Endothelial cell of hepatic sinusoid (primary cell): ENCODE data around the gene OR2T5.
"Not testable (repeated sequence)": the region's sequence is repeated elsewhere in the genome, so short reads cannot be mapped to it uniquely, and the experiment has no call there.

Experiments used
- in situ Hi-C: cut with HindIII; loops from 2 replicates; pipeline ENCODE4 v1.10.0; 2017; ENCODE audit warnings: low sequenced_read_pairs

Gene OR2T5

GRCh38 chr1:248500305-248501035 lies 12.1 kb downstream of the OR2T5 start:
- in situ Hi-C loops: not testable (repeated sequence)

- in situ Hi-C loops: not testable (repeated sequence)
These were observed 19.4 kb downstream of the OR2T5 start, which contains the start of gene OR2G6 for GRCh38 chr1:248507773-248508172. OR2G6 (plus strand) TSS chr1:248508073; CDS start chr1:248521647, 13,574 bp downstream.

DNA sequence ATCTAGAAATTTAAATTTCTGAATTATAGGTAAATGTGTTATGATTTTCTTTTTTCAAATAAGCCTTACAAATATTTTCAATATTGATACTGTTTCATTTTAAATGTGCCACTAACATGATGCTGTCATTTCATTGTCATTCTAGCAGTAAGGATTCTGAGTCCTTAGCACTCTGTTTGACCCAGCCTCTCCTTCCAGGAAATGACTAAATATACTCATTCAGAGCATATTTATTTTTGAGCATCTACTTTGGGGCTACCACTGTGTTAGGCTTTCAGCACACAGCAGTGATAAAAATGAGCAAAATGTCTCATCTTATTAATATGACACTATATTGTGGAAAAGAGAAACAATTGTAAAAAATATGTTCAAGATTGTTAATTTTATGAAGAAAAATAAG lies 21.8 kb downstream of the OR2T5 start:
- in situ Hi-C loops: not testable (repeated sequence)

DNA sequence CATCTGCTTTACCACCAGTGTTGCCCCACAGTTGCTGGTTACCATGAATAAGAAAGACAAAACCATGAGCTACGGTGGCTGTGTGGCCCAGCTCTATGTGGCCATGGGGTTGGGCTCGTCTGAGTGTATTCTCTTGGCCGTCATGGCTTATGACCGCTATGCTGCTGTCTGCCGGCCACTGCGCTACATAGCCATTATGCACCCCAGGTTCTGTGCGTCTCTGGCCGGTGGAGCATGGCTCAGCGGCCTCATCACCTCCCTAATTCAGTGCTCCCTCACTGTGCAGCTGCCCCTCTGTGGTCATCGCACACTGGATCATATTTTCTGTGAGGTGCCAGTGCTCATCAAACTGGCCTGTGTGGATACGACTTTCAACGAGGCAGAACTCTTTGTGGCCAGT lies 33.5 kb downstream of the OR2T5 start:
- in situ Hi-C loops: no loop called here

DNA sequence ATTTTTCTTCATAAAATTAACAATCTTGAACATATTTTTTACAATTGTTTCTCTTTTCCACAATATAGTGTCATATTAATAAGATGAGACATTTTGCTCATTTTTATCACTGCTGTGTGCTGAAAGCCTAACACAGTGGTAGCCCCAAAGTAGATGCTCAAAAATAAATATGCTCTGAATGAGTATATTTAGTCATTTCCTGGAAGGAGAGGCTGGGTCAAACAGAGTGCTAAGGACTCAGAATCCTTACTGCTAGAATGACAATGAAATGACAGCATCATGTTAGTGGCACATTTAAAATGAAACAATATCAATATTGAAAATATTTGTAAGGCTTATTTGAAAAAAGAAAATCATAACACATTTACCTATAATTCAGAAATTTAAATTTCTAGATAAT lies 49.1 kb downstream of the OR2T5 start:
- in situ Hi-C loops: not testable (repeated sequence)
